A673 (cell line): ENCODE results near the gene ZNF366. TPM values are rescaled to one million over a fixed set of nuclear protein-coding genes. Genes with fewer than 3 reads are reported as not detected.

Experiments
- BruUV-seq: library from RNA; stranded (reverse); fragments of 400-500 nt; replicated peaks from 2 replicates; lab custom pipeline; 2021; lab: Mats Ljungman, UMichigan
- CTCF ChIA-PET: fragments of 300-600 bp; sonication (Branson Sonifier 250); formaldehyde crosslinking; loops from one replicate; lab custom pipeline; 2022; ENCODE audit warnings: antibody characterized with exemption; lab: Charles Lee
- POLR2A ChIA-PET: fragments of 300-600 bp; sonication (Branson Sonifier 250); formaldehyde crosslinking; loops from one replicate; lab custom pipeline; 2022; ENCODE audit warnings: antibody characterized with exemption; ENCODE audit not compliant: low non-redundant PET; lab: Charles Lee
- DNase-seq: peaks from one replicate; pipeline ENCODE4 v3.0.0-alpha.2; 2015; ENCODE audit warnings: low spot score
- H3K27ac ChIP-seq: fragments of 200-600 bp; sonication (generic); 2 replicates; pipeline ENCODE4 v1.5.1; 2016; ENCODE audit warnings: mixed run types, low read depth, mild to moderate bottlenecking, mixed read lengths, antibody characterized with exemption, low read length; ENCODE audit not compliant: poor library complexity, severe bottlenecking
- H3K27me3 ChIP-seq: fragments of 200-600 bp; sonication (generic); replicated peaks from 2 replicates; pipeline ENCODE4 v1.6.1; 2017; ENCODE audit warnings: mixed run types, low read depth, mild to moderate bottlenecking, mixed read lengths, antibody characterized with exemption, low read length; ENCODE audit not compliant: insufficient read depth, poor library complexity
- H3K36me3 ChIP-seq: fragments of 200-600 bp; sonication (generic); 2 replicates; pipeline ENCODE4 v1.6.1; 2016; ENCODE audit warnings: mixed run types, mild to moderate bottlenecking, mixed read lengths, antibody characterized with exemption, low read length; ENCODE audit not compliant: insufficient read depth, poor library complexity, severe bottlenecking
- H3K4me1 ChIP-seq: fragments of 200-600 bp; sonication (generic); 2 replicates; pipeline ENCODE4 v1.6.1; 2017; ENCODE audit warnings: mixed run types, mild to moderate bottlenecking, mixed read lengths, antibody characterized with exemption, low read length; ENCODE audit not compliant: insufficient read depth, poor library complexity, severe bottlenecking
- H3K4me3 ChIP-seq: fragments of 200-600 bp; sonication (generic); 2 replicates; pipeline ENCODE4 v1.5.1; 2016; ENCODE audit warnings: low read depth, mixed run types, mild to moderate bottlenecking, mixed read lengths, low read length; ENCODE audit not compliant: poor library complexity, severe bottlenecking
- H3K9me3 ChIP-seq: fragments of 200-600 bp; sonication (generic); 2 replicates; pipeline ENCODE4 v1.6.1; 2016; ENCODE audit warnings: mixed run types, low read depth, mild to moderate bottlenecking, mixed read lengths, antibody characterized with exemption, low read length; ENCODE audit not compliant: poor library complexity, severe bottlenecking
- CTCF ChIP-seq: fragments of 300-800, 200-600 bp; sonication (generic); conservative IDR thresholded peaks from 2 replicates; pipeline ENCODE4 v1.5.1; 2017; ENCODE audit warnings: low read depth, mild to moderate bottlenecking, antibody characterized with exemption, low read length, moderate library complexity, mixed read lengths
- EZH2 ChIP-seq: fragments of 200-600 bp; sonication (generic); IDR thresholded peaks from 2 replicates; pipeline ENCODE4 v1.6.1; 2017; ENCODE audit warnings: borderline replicate concordance, low read depth, mild to moderate bottlenecking, mixed read lengths, antibody characterized with exemption, low read length; ENCODE audit not compliant: poor library complexity, severe bottlenecking
- intact Hi-C: fragments of 100-400 bp; cut with micrococcal nuclease; formaldehyde crosslinking; loops from one replicate; pipeline ENCODE4 v1.10.0; 2022; ENCODE audit not compliant: unreplicated experiment
- total RNA-seq: library from RNA; stranded (reverse); gene quantifications from 2 replicates; pipeline ENCODE4 v1.2.3, GENCODE V29; 2021

ZNF366 gene
- total RNA-seq, 1 experiment from 2014 or later, result not detected

GRCh38 chr5:72485430-72485974 is 21.7 kb downstream of the ZNF366 start:
- POLR2A ChIA-PET, result no interaction called here
- CTCF ChIA-PET, result no interaction called here
- H3K4me3 ChIP-seq, result no peak overlapping the region
- H3K27ac ChIP-seq, result no peak overlapping the region
- H3K27me3 ChIP-seq, result peaks cover 4% of the 10 kb centered on the region
- no peak for DNase-seq
- H3K9me3 ChIP-seq, result no peaks in the 10 kb centered on the region
- intact Hi-C loops, result no loop called here
- TF ChIP-seq EZH2, result no peak
- TF ChIP-seq CTCF, result no peak
- H3K36me3 ChIP-seq, result no peaks in the 10 kb centered on the region
- no peaks in the 10 kb centered on the region for H3K4me1 ChIP-seq
- no TSS peak for BruUV-seq

- CTCF ChIA-PET, result no interaction called here
Measured at GRCh38 chr5:72482046-72482445, 25.2 kb downstream of the ZNF366 start.

GRCh38 chr5:72480841-72481240 is 26.4 kb downstream of the ZNF366 start:
- H3K27ac ChIP-seq, result no peak overlapping the region
- no peaks in the 10 kb centered on the region for H3K36me3 ChIP-seq
- no peaks in the 10 kb centered on the region for H3K9me3 ChIP-seq
- intact Hi-C loops, result no loop called here
- peaks cover 4% of the 10 kb centered on the region for H3K27me3 ChIP-seq
- CTCF ChIA-PET, result no interaction called here
- no peak for DNase-seq
- TF ChIP-seq CTCF, result no peak
- TF ChIP-seq EZH2, result no peak
- H3K4me3 ChIP-seq, result no peak overlapping the region
- no TSS peak for BruUV-seq
- POLR2A ChIA-PET, result no interaction called here
- no peaks in the 10 kb centered on the region for H3K4me1 ChIP-seq

More at GRCh38 chr5:72482046-72482445, 25.2 kb downstream of the ZNF366 start:
- no peak overlapping the region for H3K27ac ChIP-seq
- no TSS peak for BruUV-seq
- peaks cover 4% of the 10 kb centered on the region for H3K27me3 ChIP-seq
- DNase-seq, result no peak
- no peak overlapping the region for H3K4me3 ChIP-seq
- intact Hi-C loops, result no loop called here
- POLR2A ChIA-PET, result no interaction called here
- H3K36me3 ChIP-seq, result no peaks in the 10 kb centered on the region
- H3K9me3 ChIP-seq, result no peaks in the 10 kb centered on the region
- H3K4me1 ChIP-seq, result no peaks in the 10 kb centered on the region
- TF ChIP-seq CTCF, result no peak
- TF ChIP-seq EZH2, result no peak
